Measurements from ENCODE around the gene ZNF668.

The ZNF668 gene

GRCh38 chr16:31073970-31074813 is at the start of gene ZNF668, which contains the start of gene ZNF646:
TSS of gene ZNF668 (minus strand) at chr16:31074240. CDS start at chr16:31064459, 9,781 bp downstream.
TSS of gene ZNF646 (plus strand) at chr16:31074422. CDS start at chr16:31076325, 1,903 bp downstream.
- DNase-seq, result peak; percentile 92

DNA sequence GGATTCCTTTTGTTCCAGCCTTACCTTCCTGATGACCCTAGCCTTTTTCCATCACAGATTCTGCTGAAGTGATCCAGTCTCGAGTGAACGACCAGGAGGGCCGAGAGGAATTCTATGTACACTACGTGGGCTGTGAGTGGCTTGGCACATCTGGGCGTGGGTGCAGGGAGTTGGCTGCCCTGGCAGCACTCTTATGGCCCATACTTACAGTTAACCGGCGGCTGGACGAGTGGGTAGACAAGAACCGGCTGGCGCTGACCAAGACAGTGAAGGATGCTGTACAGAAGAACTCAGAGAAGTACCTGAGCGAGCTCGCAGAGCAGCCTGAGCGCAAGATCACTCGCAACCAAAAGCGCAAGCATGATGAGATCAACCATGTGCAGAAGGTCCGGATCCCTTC is 46.1 kb upstream of the ZNF668 start:
- DNase-seq, result no peak

- no peak for DNase-seq
Observed at GRCh38 chr16:31118223-31119155, 44.4 kb upstream of the ZNF668 start.

GRCh38 chr16:31117384-31118222 is 43.6 kb upstream of the ZNF668 start, which contains the start of gene KAT8:
TSS of gene KAT8 (plus strand) at chr16:31117664. CDS start at chr16:31117682, 18 bp downstream.
- DNase-seq, result peak; percentile 88

- DNase-seq, result no peak
Observed at GRCh38 chr16:31114468-31114867, 40.4 kb upstream of the ZNF668 start.

- DNase-seq, result no peak
Observed at GRCh38 chr16:31113121-31114120, 39.4 kb upstream of the ZNF668 start.

- DNase-seq, result no peak
Observed at GRCh38 chr16:31112711-31113110, 38.7 kb upstream of the ZNF668 start.

DNA sequence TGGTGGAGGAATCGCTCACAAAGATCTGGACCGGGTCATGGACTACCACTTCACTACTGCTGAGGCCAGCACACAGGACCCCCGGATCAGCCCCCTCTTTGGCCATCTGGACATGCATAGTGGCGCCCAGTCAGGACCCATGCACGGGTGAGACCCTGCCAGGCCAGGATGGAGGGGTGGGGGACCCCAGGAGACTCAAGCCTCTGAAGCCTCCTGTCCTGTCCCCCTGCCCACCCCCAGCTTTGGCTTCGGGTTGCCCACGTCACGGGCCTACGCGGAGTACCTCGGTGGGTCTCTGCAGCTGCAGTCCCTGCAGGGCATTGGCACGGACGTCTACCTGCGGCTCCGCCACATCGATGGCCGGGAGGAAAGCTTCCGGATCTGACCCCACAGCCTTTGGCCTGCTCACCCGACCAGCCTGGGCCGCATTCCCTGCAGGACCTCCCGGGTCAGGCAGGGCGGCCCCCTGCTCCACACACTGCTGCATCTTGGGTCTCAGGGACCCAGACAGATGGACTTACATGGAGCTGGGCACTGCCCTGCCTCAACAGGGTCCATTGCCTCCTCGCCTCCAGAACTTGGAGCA is 37.9 kb upstream of the ZNF668 start:
- DNase-seq, result no peak

DNA sequence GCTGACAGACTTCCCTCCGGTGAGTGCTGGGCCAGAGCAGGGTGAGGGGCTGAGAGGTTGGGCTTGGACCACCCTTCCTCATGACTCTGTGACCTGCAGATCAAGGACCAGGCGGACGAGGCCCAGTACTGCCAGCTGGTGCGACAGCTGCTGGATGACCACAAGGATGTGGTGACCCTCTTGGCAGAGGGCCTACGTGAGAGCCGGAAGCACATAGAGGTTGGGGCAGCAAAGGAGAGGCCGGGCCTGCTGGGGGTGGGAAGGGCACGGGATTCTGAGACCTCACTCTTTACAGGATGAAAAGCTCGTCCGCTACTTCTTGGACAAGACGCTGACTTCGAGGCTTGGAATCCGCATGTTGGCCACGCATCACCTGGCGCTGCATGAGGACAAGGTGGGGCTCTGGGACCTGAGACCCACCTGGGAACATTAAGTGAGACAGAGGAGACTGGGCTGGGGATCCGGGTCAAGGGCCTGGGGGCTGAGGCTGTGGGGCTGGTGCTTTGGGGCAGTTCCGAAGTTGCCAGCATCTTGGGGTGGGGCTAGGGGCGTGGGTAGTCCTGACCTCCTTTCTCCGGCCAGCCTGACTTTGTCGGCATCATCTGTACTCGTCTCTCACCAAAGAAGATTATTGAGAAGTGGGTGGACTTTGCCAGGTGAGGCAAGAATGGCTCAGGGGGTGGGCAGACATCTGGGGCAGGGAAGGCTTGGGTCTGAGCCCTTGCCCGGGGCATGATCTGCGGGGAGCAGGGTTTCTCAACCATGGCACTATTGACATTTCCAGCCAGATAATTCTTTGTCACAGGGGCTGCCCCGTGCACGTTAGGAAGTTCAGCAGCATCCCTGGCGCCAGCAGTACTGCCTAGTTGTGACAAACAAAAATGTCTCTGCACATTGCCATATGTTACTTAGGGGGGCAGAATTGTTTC is 36.3 kb upstream of the ZNF668 start:
- no peak for DNase-seq

- DNase-seq, result no peak
Observed at GRCh38 chr16:31109622-31110021, 35.6 kb upstream of the ZNF668 start.

DNA sequence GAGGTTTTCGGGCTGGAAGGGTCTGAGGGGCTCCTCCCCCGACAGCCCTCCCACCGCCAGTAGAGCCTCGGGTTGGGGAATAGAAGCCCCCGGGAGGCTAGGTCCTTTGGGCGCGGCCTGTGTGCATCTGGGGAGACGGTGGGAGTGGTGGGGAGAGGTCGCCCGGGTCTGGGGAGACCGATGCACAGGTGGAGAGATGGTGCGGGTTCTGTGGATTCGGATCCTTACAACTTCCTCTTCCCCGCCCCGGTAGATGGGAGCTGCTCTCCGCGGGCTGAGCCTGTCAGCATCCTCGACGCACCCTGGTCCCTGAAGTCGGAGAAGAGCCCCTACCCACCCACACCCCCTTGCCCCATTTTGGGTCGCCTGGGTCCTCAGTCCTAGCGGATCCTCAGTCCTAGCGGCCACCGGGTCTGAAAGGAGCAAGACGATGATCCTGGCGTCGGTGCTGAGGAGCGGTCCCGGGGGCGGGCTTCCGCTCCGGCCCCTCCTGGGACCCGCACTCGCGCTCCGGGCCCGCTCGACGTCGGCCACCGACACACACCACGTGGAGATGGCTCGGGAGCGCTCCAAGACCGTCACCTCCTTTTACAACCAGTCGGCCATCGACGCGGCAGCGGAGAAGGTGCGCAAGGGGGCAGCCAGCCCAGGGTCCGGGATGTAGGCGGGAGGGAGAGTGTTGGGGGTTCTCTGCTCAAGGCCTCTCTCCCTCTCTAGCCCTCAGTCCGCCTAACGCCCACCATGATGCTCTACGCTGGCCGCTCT is 34.9 kb upstream of the ZNF668 start:
- DNase-seq, result no peak

- DNase-seq, result peak; percentile 47
Observed at GRCh38 chr16:31108035-31108793, 34.2 kb upstream of the ZNF668 start, which contains the start of gene BCKDK. TSS of gene BCKDK (plus strand) at chr16:31108386. CDS start at chr16:31109224, 838 bp downstream.

- DNase-seq, result no peak
Observed at GRCh38 chr16:31107465-31107867, 33.4 kb upstream of the ZNF668 start.

- DNase-seq, result no peak
Observed at GRCh38 chr16:31106509-31107464, 32.7 kb upstream of the ZNF668 start.

DNA sequence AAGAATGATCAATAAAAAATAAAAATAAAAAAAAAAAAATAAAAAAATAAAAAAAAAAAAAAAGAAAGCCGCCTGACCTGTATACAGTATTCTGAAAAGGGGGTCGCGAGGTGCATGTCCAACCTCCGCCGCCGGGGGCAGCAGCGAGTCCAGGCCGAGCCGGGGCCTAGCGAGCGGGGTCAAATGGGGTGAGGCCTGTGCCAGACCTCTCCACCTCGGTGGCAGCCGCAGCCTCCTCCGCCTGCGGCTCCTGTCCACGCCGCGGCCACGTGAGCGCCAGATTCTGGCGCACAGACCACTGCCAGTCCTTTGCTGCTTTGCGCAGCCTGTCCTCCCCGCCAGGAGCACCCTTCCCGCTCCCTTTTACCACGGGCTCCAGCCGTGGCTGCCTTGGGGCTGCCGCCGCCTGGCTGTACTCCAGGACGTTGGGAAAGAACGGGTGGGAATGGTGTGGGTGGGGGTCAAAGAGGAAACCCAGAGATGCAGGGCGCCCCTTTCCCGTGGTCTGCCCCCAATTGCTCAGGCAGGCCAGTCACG is 31.7 kb upstream of the ZNF668 start:
- DNase-seq, result no peak
